Ovary (tissue), 10 donors: ENCODE measurements around the gene RAB17. TPM values are rescaled to one million over a fixed set of nuclear protein-coding genes. Genes with fewer than 3 reads are reported as not detected.

Source experiments
- DNase-seq, 5 donors: peaks; one replicate each; pipeline ENCODE4 v3.0.0-alpha.2; 2019 to 2020
- H3K27ac ChIP-seq, 2 donors: fragments of 200-600 bp; one replicate each; pipeline versions ENCODE4 v1.5.1 to v1.8.0; 2019 to 2022
- H3K27me3 ChIP-seq: fragments of 200-600 bp; one replicate; pipeline ENCODE4 v1.8.0; 2022
- H3K36me3 ChIP-seq: fragments of 200-600 bp; sonication (generic); one replicate; pipeline ENCODE4 v1.5.1; 2019
- H3K4me1 ChIP-seq: one replicate; pipeline ENCODE4 v1.8.1; 2013; ENCODE audit warnings: mild to moderate bottlenecking, moderate library complexity; ENCODE audit not compliant: insufficient read depth
- H3K4me3 ChIP-seq: fragments of 200-600 bp; sonication (generic); one replicate; pipeline ENCODE4 v1.5.1; 2017
- H3K9me3 ChIP-seq, 2 donors: fragments of 200-600 bp in 1 of 2; sonication (generic) in 1 of 2; one replicate each; pipeline versions ENCODE4 v1.5.1 to v1.8.1; 2013 to 2019; ENCODE audit warnings: mild to moderate bottlenecking in 1 of 2, moderate library complexity in 1 of 2
- EP300 ChIP-seq: sonication (generic); formaldehyde crosslinking; IDR thresholded peaks from one replicate; pipeline ENCODE4 v1.6.1; 2017; ENCODE audit warnings: antibody characterized with exemption
- POLR2A ChIP-seq: fragments of 450-650 bp; IDR thresholded peaks from one replicate; pipeline ENCODE4 v1.6.1; 2017; ENCODE audit warnings: antibody characterized with exemption, mild to moderate bottlenecking, moderate library complexity
- WGBS, 3 donors: extraction: QIAGEN DNeasy Blood & Tissue Kit in 1 of 3; methylation state at CpG; one replicate each; pipeline versions ENCODE4 v1.1.5 to v1.1.7; 2013 to 2017; 5-methylcytosine and 5-hydroxymethylcytosine counted together
- intact Hi-C, 4 donors: fragments of 100-400 bp; cut with DNase I; formaldehyde crosslinking; loops; one replicate each; pipeline versions ENCODE4 v1.11.0 to v1.15.1; 2022 to 2023
- long read RNA-seq, 3 donors: library from polyadenylated mRNA in 2 of 3; unstranded in 2 of 3; transcript quantifications; one replicate each; pipeline ENCODE4 v2.0.0 and lab custom pipeline, GENCODE V29; 2021 to 2026
- polyA plus RNA-seq, 2 donors: library from polyadenylated mRNA; stranded (reverse); fragments of 200-250 nt in 1 of 2; fragments of 350-450 nt in 1 of 2; fragmentation: Illumina TruSeq in 1 of 2; extraction: RNeasy Lipid Tissue Mini Kit (QIAGEN cat#74804) in 1 of 2; gene quantifications; one replicate each; pipeline ENCODE4 v1.2.3, GENCODE V29; 2013 to 2014
- total RNA-seq, 7 donors: library from RNA; depleted of rRNA in 2 of 7; stranded (reverse); fragments of >200 nt in 2 of 7; fragmentation: NEBNext Ultra II Directional in 3 of 7; extraction: Animal tissue kit (Norgen Biotek cat#: 25700) in 3 of 7; gene quantifications; one replicate each; pipeline versions ENCODE4 v1.1.0 to v1.2.4, GENCODE V29; 2016 to 2023
- TF ChIP-seq, protein P1 (sequence below), 3 donors: fragments of 450-650 bp in 2 of 3; fragments of 200-600 bp in 1 of 3; IDR thresholded peaks; one replicate each; pipeline versions ENCODE4 v1.5.1 to v1.8.0; 2016 to 2022; ENCODE audit warnings: antibody characterized with exemption in 3 of 3, mild to moderate bottlenecking in 1 of 3
- donor health status: DM: no; HTN: no; CAD: no; lungs with moderate emphysema.
- donor health status: DM: no; HTN: no; CAD: no.
- donor health status: Bipolar disorder and iron deficiency.
- donor health status: DM: yes; HTN: yes; CAD: no.
- donor health status: DM: no; HTN: no; CAD: no.
- donor health status: DM: yes; HTN: yes; CAD: no.

RAB17 gene
- total RNA-seq (10 to 100 TPM in 1 of 7 donors, 1 to 10 TPM in 5, under 1 TPM in 1; 0.76 to 19.3 (median 4.6) TPM), polyA plus RNA-seq (under 1 TPM; 0.38 to 0.86 TPM)
- long read RNA-seq, donor 1, partial matches to known transcripts = 0 of 3 reads
- long read RNA-seq, donor 1, other reads (novel, unspliced or antisense) = 1 of 3 reads
- long read RNA-seq, donor 2, partial matches to known transcripts = 0 of 1 reads
- long read RNA-seq, donor 2, other reads (novel, unspliced or antisense) = 0 of 1 reads
- long read RNA-seq, donor 3, transcript RAB17-209 (2 exons, 937 nt) = minor isoform, 5 of 21 reads
- long read RNA-seq, donor 3, transcript RAB17-201 (6 exons, 1,966 nt) = major isoform, 6 of 21 reads
- long read RNA-seq, donor 3, partial matches to known transcripts = 0 of 21 reads
- long read RNA-seq, donor 3, other reads (novel, unspliced or antisense) = 9 of 21 reads

DNA sequence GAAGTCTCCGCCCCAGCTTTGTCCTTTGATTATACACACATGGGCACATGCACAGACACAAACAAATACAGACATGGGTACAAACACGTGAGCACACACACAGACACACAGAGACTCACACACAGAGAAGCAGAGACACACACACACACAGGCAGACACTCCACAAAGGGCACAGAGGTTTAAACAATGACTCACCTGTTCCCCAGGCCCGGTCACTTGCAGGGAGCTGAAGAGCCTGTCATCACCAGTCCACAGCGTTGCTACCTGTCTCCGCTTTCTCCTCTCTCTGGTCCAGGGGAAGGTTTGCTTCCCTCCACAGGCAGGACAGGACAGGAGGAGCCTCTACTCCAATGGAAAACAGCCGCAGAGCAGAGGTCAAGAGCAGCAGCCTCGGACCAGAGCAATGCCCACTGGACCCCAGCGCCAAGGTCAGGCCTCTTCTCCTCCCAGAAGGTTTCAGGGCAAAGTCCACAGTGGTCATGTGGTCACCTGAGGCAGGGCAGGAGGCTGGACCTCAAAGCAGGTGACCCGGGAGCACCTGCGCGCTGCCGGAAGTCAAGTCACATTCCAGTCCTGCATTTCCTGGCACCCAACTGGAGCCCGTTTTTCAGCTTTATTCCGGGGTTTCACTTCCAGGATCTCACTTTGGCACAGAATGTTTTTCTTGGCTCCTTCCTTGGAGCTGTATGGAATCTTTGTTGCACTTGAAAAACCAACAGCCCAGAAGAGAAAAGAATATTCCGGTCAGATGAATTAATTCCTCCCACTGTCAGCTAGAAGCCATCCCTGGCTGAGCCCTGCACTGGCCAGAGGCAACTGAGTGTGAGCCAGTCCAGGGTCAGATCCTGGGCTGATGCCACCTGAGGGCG lies at the start of gene RAB17:
Gene RAB17 (minus strand): TSS at position 463 of the 869 bp plus-strand sequence. CDS start 4,580 bp downstream, outside the sequence.
- WGBS, 3 donors = 48 to 53% (median 51%) methylated on average over 16 of the region's 16 CpGs
- Histone ChIP-seq H3K4me3 (no peak within 1 kb of the TSS), H3K27ac (no peak within 1 kb of the TSS), H3K36me3 (no peaks in the 10 kb centered on the region), H3K9me3 (no peaks in the 10 kb centered on the region), H3K27me3 (no peaks in the 10 kb centered on the region), H3K4me1 (peaks cover 2% of the 10 kb centered on the region)
- intact Hi-C loops = loop anchor here in 1 of 4 donors (5.0 kb wide), 1 partner anchor 157 kb away; no protein-coding TSS in a partner anchor
- DNase-seq = peak in 3 of 5 donors; percentile 22 to 55 (median 25)
- TF ChIP-seq EP300 (no peak), POLR2A (no peak)
- TF ChIP-seq, protein P1, sequence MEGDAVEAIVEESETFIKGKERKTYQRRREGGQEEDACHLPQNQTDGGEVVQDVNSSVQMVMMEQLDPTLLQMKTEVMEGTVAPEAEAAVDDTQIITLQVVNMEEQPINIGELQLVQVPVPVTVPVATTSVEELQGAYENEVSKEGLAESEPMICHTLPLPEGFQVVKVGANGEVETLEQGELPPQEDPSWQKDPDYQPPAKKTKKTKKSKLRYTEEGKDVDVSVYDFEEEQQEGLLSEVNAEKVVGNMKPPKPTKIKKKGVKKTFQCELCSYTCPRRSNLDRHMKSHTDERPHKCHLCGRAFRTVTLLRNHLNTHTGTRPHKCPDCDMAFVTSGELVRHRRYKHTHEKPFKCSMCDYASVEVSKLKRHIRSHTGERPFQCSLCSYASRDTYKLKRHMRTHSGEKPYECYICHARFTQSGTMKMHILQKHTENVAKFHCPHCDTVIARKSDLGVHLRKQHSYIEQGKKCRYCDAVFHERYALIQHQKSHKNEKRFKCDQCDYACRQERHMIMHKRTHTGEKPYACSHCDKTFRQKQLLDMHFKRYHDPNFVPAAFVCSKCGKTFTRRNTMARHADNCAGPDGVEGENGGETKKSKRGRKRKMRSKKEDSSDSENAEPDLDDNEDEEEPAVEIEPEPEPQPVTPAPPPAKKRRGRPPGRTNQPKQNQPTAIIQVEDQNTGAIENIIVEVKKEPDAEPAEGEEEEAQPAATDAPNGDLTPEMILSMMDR (IDR thresholded peaks at IDR 0.05) = no peak

GRCh38 chr2:237639836-237640220 lies 49.3 kb upstream of the RAB17 start:
- WGBS, 3 donors = 92 to 95% (median 93%) methylated on average over 6 of the region's 6 CpGs
- TF ChIP-seq, protein P1 (IDR thresholded peaks at IDR 0.05) = no peak
- TF ChIP-seq EP300 = no peak
- no peak for TF ChIP-seq POLR2A
- Histone ChIP-seq H3K4me3 (no peak overlapping the region), H3K36me3 (no peaks in the 10 kb centered on the region), H3K27me3 (no peaks in the 10 kb centered on the region), H3K4me1 (no peaks in the 10 kb centered on the region), H3K9me3 (no peaks in the 10 kb centered on the region), H3K27ac (no peak overlapping the region)
- no peak for DNase-seq
- intact Hi-C loops = no loop called here

- H3K4me1 ChIP-seq = no peaks in the 10 kb centered on the region
- no peaks in the 10 kb centered on the region for H3K27me3 ChIP-seq
- H3K9me3 ChIP-seq = no peaks in the 10 kb centered on the region
- H3K36me3 ChIP-seq = no peaks in the 10 kb centered on the region
- no peak overlapping the region for H3K4me3 ChIP-seq
- no peak overlapping the region for H3K27ac ChIP-seq
- 78 to 83% (median 81%) methylated on average over 11 of the region's 11 CpGs for WGBS, 3 donors
- no peak for DNase-seq
- TF ChIP-seq, protein P1 (IDR thresholded peaks at IDR 0.05) = no peak
- TF ChIP-seq EP300 (no peak), POLR2A (no peak)
- intact Hi-C loops = no loop called here
Measured at GRCh38 chr2:237639052-237639835, 48.7 kb upstream of the RAB17 start.

DNA sequence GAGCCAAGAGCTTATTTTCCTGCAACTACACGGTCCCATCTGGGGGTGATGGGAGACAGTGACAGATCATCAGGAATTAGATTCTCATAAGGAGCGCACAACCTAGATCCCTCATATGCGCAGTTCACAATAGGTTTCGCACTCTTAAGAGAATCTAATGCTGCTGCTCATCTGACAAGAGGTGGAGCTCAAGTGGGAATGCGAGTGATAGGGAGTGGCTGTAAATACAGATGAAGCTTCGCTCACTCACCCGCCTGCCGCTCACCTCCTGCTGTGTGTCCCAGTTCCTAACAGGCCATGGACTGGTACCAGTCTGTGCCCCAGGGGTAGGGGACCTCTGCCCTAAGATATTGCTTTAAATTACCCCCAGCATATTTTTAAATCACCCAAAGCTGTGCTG lies 47.6 kb upstream of the RAB17 start:
- intact Hi-C loops = no loop called here
- Histone ChIP-seq H3K4me3 (no peak overlapping the region), H3K27ac (no peak overlapping the region), H3K27me3 (no peaks in the 10 kb centered on the region), H3K9me3 (no peaks in the 10 kb centered on the region), H3K4me1 (peaks cover 4% of the 10 kb centered on the region), H3K36me3 (no peaks in the 10 kb centered on the region)
- WGBS, 3 donors = 90 to 97% (median 92%) methylated on average over 8 of the region's 8 CpGs
- TF ChIP-seq, protein P1 (IDR thresholded peaks at IDR 0.05) = no peak
- no peak for TF ChIP-seq EP300
- TF ChIP-seq POLR2A = no peak
- DNase-seq = no peak
